ENCODE data around the gene ZDHHC24. TPM values are rescaled to one million over a fixed set of nuclear protein-coding genes. Genes with fewer than 3 reads are reported as not detected.

The ZDHHC24 gene
- total and polyA plus RNA-seq, 10 of the 15 experiments (the other 5 are each of a cell fraction or from before 2014, with no cell fraction given), result 0.86 to 17.5 (median 6.8) TPM

GRCh38 chr11:66593303-66593635 is 47.4 kb upstream of the ZDHHC24 start:
- no peak for TF ChIP-seq BCL11A (IDR thresholded peaks at IDR 0.05; ENCODE audit: low read depth, low read length)
- no peak for TF ChIP-seq CREM (IDR thresholded peaks at IDR 0.05; ENCODE audit: low read depth)
- TF ChIP-seq, protein P1, sequence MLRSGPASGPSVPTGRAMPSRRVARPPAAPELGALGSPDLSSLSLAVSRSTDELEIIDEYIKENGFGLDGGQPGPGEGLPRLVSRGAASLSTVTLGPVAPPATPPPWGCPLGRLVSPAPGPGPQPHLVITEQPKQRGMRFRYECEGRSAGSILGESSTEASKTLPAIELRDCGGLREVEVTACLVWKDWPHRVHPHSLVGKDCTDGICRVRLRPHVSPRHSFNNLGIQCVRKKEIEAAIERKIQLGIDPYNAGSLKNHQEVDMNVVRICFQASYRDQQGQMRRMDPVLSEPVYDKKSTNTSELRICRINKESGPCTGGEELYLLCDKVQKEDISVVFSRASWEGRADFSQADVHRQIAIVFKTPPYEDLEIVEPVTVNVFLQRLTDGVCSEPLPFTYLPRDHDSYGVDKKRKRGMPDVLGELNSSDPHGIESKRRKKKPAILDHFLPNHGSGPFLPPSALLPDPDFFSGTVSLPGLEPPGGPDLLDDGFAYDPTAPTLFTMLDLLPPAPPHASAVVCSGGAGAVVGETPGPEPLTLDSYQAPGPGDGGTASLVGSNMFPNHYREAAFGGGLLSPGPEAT (IDR thresholded peaks at IDR 0.05; ENCODE audit: low read depth), result peak; percentile 54; the same call in 1 of the 2 replicates
- TF ChIP-seq HDGF (IDR thresholded peaks at IDR 0.05), result peak; percentile 51; the same call in 1 of the 2 replicates
- peak; percentile 28 for TF ChIP-seq MEF2B (IDR thresholded peaks at IDR 0.05; ENCODE audit: partially characterized antibody, poor library complexity, severe bottlenecking)
- TF ChIP-seq BACH1 (IDR thresholded peaks at IDR 0.05; ENCODE audit: borderline replicate concordance), result 0 out of 2 replicates have a peak, but pooled peaks have one; percentile 7
- TF ChIP-seq ATF7 (IDR thresholded peaks at IDR 0.05; ENCODE audit: low read depth), result peak; percentile 51
- TF ChIP-seq CHD1 (IDR thresholded peaks at IDR 0.05; ENCODE audit: low read depth, low read length), result no peak
- peak; percentile 48 for TF ChIP-seq SMAD1 (IDR thresholded peaks at IDR 0.05; ENCODE audit: low read depth, partially characterized antibody)
- 0 out of 2 replicates have a peak, but pooled peaks have one; percentile 45 for TF ChIP-seq GATAD2B (conservative IDR thresholded peaks at IDR 0.05; ENCODE audit: low read depth)
- TF ChIP-seq FOXK2 (IDR thresholded peaks at IDR 0.05), result peak; percentile 65
- 0 out of 2 replicates have a peak, but pooled peaks have one; percentile 3 for TF ChIP-seq CREB1 (IDR thresholded peaks at IDR 0.05; ENCODE audit: low read depth)
- peak; percentile 17; the same call in 1 of the 2 replicates for TF ChIP-seq SPI1 (IDR thresholded peaks at IDR 0.05; ENCODE audit: borderline replicate concordance, insufficient read depth, low read depth, low read length)
- peak; percentile 39; the same call in 1 of the 2 replicates for TF ChIP-seq LARP7 (IDR thresholded peaks at IDR 0.05)
- TF ChIP-seq RB1 (IDR thresholded peaks at IDR 0.05; ENCODE audit: borderline replicate concordance), result 0 out of 2 replicates have a peak, but pooled peaks have one; percentile 23
- TF ChIP-seq SMARCA5 (IDR thresholded peaks at IDR 0.05), result 0 out of 2 replicates have a peak, but pooled peaks have one; percentile 12
- ATAC-seq, result peak; percentile 26
- Histone ChIP-seq H3K27ac (ENCODE audit: control insufficient read depth, insufficient read depth) (peak overlapping the region; percentile 62), H3K9me3 (replicated peaks; ENCODE audit: control insufficient read depth, insufficient read depth, low read length) (no peaks in the 10 kb centered on the region), H3K4me3 (peak overlapping the region; percentile 85), H3K4me2 (ENCODE audit: control insufficient read depth, insufficient read depth) (peak overlapping the region; percentile 97), H4K20me1 (ENCODE audit: control insufficient read depth, insufficient read depth) (no peaks in the 10 kb centered on the region), H3K4me1 (ENCODE audit: control insufficient read depth, insufficient read depth, low read length) (peaks cover 13% of the 10 kb centered on the region), H3K9ac (ENCODE audit: control insufficient read depth, insufficient read depth, low read length) (peak overlapping the region; percentile 95), H3K27me3 (replicated peaks in 1 of 2; ENCODE audit: control insufficient read depth in 2 of 2, insufficient read depth in 2 of 2, low read length in 1 of 2) (no peaks in the 10 kb centered on the region), H2AFZ (ENCODE audit: control insufficient read depth, low read depth, low read length) (peak overlapping the region; percentile 91), H3K36me3 (ENCODE audit: control insufficient read depth in 2 of 2, insufficient read depth in 2 of 2, low read length in 1 of 2) (no peaks in the 10 kb centered on the region), H3K79me2 (ENCODE audit: control insufficient read depth, insufficient read depth, low read length) (peaks cover 23% of the 10 kb centered on the region)
- FAIRE-seq, result peak; percentile 56
- intact Hi-C loops (cut with micrococcal nuclease; ENCODE audit: unreplicated experiment), result loop anchor here (2.0 to 5.0 kb wide), 2 partner anchors 24 to 84 kb away; partner anchors contain the start of genes RBM14 and RBM4B
- 2% methylated on average over 12 of the region's 12 CpGs for WGBS (ENCODE audit: insufficient coverage, insufficient replicate concordance, low lambda C conversion rate, missing lambda C conversion rate)
- TSS peak; percentile 84 for BruUV-seq (replicated peaks)
- ChIA-PET RAD21 (ENCODE audit: unreplicated experiment) (interaction anchor here (1.1 to 3.3 kb wide), 6 partner anchors 15 to 85 kb away, joined by 3 to 27 read pairs (median 4); partner anchors contain the start of genes RBM4 and RBM4B), SMC1A (ENCODE audit: uncharacterized antibody, unreplicated experiment) (interaction anchor here (0.9 to 4.2 kb wide), 6 partner anchors 12 to 85 kb away, joined by 3 to 19 read pairs (median 6); partner anchors contain the start of genes RBM14 and RBM4B), CTCF (interaction anchor here (1.1 to 7.7 kb wide), 10 partner anchors 13 to 85 kb away, joined by 3 to 75 read pairs (median 8); partner anchors contain the start of genes CTSF, RBM4 and RBM4B), POLR2A (interaction anchor here (0.8 to 6.9 kb wide), 10 partner anchors 12 to 84 kb away, joined by 3 to 60 read pairs (median 4); partner anchors contain the start of genes RBM14, RBM4, RBM4B and ZDHHC24)
- no peak for DNase-seq (ENCODE audit: low read depth, low spot score)
- in situ Hi-C loops (cut with MboI), result no loop called here

All from GM12878 (cell line).